SK-N-MC (cell line): ENCODE results near the gene CEMP1.

Experiments used
- EZH2 ChIP-seq: fragments of 200-600 bp; sonication (generic); IDR thresholded peaks from one replicate; pipeline ENCODE4 v1.6.1; 2017; ENCODE audit warnings: antibody characterized with exemption
- FOXP2 ChIP-seq: optimal IDR thresholded peaks from 2 replicates; pipeline ENCODE3; 2011; ENCODE audit warnings: mild to moderate bottlenecking, moderate library complexity; ENCODE audit not compliant: insufficient read depth; ENCODE audit errors: extremely low read length, control extremely low read depth
- POLR2AphosphoS5 ChIP-seq: IDR thresholded peaks from 2 replicates; pipeline ENCODE4 v1.6.1; 2012; ENCODE audit warnings: mild to moderate bottlenecking, low read depth, low read length, borderline replicate concordance

- no peak for TF ChIP-seq POLR2AphosphoS5
- no peak for TF ChIP-seq EZH2
- no peak for TF ChIP-seq FOXP2
Observed at GRCh38 chr16:2528161-2529060, 2.8 kb downstream of the CEMP1 start.
